Measurements from ENCODE around the gene APBB2.

GRCh38 chr4:41211951-41212615 lies 2.3 kb downstream of the APBB2 start:
- no peak for TF ChIP-seq CTCF (IDR thresholded peaks at IDR 0.05)
- TF ChIP-seq POLR2A (IDR thresholded peaks at IDR 0.05): no peak

Measured in heart left ventricle (tissue), 13 donors.